ENCODE measurements around the gene SLCO2B1. TPM values are rescaled to one million over a fixed set of nuclear protein-coding genes. Genes with fewer than 3 reads are reported as not detected.

SLCO2B1 gene
- total and polyA plus RNA-seq, 3 donors from 2014 or later = 18.2 to 46.2 (median 33.2) TPM

- TF ChIP-seq POLR2A (IDR thresholded peaks at IDR 0.05) (no peak), CTCF (IDR thresholded peaks at IDR 0.05) (no peak)
- no peak for DNase-seq
- no peaks in the 10 kb centered on the region for H3K36me3 ChIP-seq (ENCODE audit: low read depth, missing control alignments)
- intact Hi-C loops (cut with DNase I; ENCODE audit: low total_unique reads) = no loop called here
- 86 to 87% methylated on average over 2 of the region's 2 CpGs for WGBS, 2 donors
- H3K4me3 ChIP-seq = no peak overlapping the region
- no peak overlapping the region for H3K27ac ChIP-seq
- no peaks in the 10 kb centered on the region for H3K27me3 ChIP-seq
- no peaks in the 10 kb centered on the region for H3K4me1 ChIP-seq
- H3K9me3 ChIP-seq = no peaks in the 10 kb centered on the region
Measured at GRCh38 chr11:75126564-75126963, 24.3 kb upstream of the SLCO2B1 start.

- no peak for TF ChIP-seq POLR2A (IDR thresholded peaks at IDR 0.05)
- no peak for TF ChIP-seq CTCF (IDR thresholded peaks at IDR 0.05)
- H3K4me3 ChIP-seq = no peak overlapping the region
- H3K36me3 ChIP-seq (ENCODE audit: low read depth, missing control alignments) = no peaks in the 10 kb centered on the region
- WGBS, 2 donors = 89 to 94% methylated on average over 3 of the region's 3 CpGs
- intact Hi-C loops (cut with DNase I; ENCODE audit: low total_unique reads) = no loop called here
- H3K9me3 ChIP-seq = no peaks in the 10 kb centered on the region
- no peak for DNase-seq
- H3K27me3 ChIP-seq = no peaks in the 10 kb centered on the region
- H3K27ac ChIP-seq = no peak overlapping the region
- H3K4me1 ChIP-seq = no peaks in the 10 kb centered on the region
Measured at GRCh38 chr11:75132080-75132479, 18.8 kb upstream of the SLCO2B1 start.

- H3K9me3 ChIP-seq = no peaks in the 10 kb centered on the region
- H3K27ac ChIP-seq = no peak overlapping the region
- no peak for DNase-seq
- H3K4me1 ChIP-seq = no peaks in the 10 kb centered on the region
- H3K27me3 ChIP-seq = no peaks in the 10 kb centered on the region
- no peaks in the 10 kb centered on the region for H3K36me3 ChIP-seq (ENCODE audit: low read depth, missing control alignments)
- no peak for TF ChIP-seq POLR2A (IDR thresholded peaks at IDR 0.05)
- TF ChIP-seq CTCF (IDR thresholded peaks at IDR 0.05) = no peak
- intact Hi-C loops (cut with DNase I; ENCODE audit: low total_unique reads) = no loop called here
- 44 to 61% methylated on average over 6 of the region's 6 CpGs for WGBS, 2 donors
- H3K4me3 ChIP-seq = no peak overlapping the region
Measured at GRCh38 chr11:75133976-75134375, 16.9 kb upstream of the SLCO2B1 start.

GRCh38 chr11:75135021-75135650 lies 15.8 kb upstream of the SLCO2B1 start:
- DNase-seq = no peak
- intact Hi-C loops (cut with DNase I; ENCODE audit: low total_unique reads) = no loop called here
- no peaks in the 10 kb centered on the region for H3K36me3 ChIP-seq (ENCODE audit: low read depth, missing control alignments)
- 75 to 85% methylated on average over 2 to 5 of the region's 5 CpGs for WGBS, 2 donors
- H3K27me3 ChIP-seq = no peaks in the 10 kb centered on the region
- no peaks in the 10 kb centered on the region for H3K9me3 ChIP-seq
- H3K27ac ChIP-seq = no peak overlapping the region
- TF ChIP-seq POLR2A (IDR thresholded peaks at IDR 0.05) = no peak
- no peak for TF ChIP-seq CTCF (IDR thresholded peaks at IDR 0.05)
- H3K4me3 ChIP-seq = no peak overlapping the region
- no peaks in the 10 kb centered on the region for H3K4me1 ChIP-seq

GRCh38 chr11:75135651-75136050 lies 15.3 kb upstream of the SLCO2B1 start:
- Histone ChIP-seq H3K27me3 (no peaks in the 10 kb centered on the region), H3K9me3 (no peaks in the 10 kb centered on the region), H3K27ac (no peak overlapping the region), H3K4me3 (no peak overlapping the region), H3K36me3 (ENCODE audit: low read depth, missing control alignments) (no peaks in the 10 kb centered on the region), H3K4me1 (no peaks in the 10 kb centered on the region)
- WGBS, 2 donors = 87 to 100% methylated on average over 1 of the region's 1 CpG
- DNase-seq = no peak
- intact Hi-C loops (cut with DNase I; ENCODE audit: low total_unique reads) = no loop called here
- TF ChIP-seq POLR2A (IDR thresholded peaks at IDR 0.05) (no peak), CTCF (IDR thresholded peaks at IDR 0.05) (no peak)

All from testis (tissue), 3 donors.